GM18951 (cell line): ENCODE results near the gene BAK1.
A peak's percentile ranks its signal among the peaks of the same experiment; 100 is the strongest.
"Not testable (repeated sequence)": the region's sequence is repeated elsewhere in the genome, so short reads cannot be mapped to it uniquely, and the experiment has no call there.

ENCODE experiments used
- POLR2A ChIP-seq: IDR thresholded peaks from 4 replicates; pipeline ENCODE4 v1.6.1; 2011; ENCODE audit warnings: mild to moderate bottlenecking; ENCODE audit not compliant: insufficient read length, insufficient read depth; ENCODE audit errors: extremely low read depth
- in situ Hi-C: fragments of 300-500 bp; cut with MboI; formaldehyde crosslinking; loops from one replicate; pipeline ENCODE4 v1.12.0; 2022; ENCODE audit warnings: low sequenced_read_pairs, mixed read lengths, inconsistent platforms; ENCODE audit not compliant: unreplicated experiment

Gene BAK1

DNA sequence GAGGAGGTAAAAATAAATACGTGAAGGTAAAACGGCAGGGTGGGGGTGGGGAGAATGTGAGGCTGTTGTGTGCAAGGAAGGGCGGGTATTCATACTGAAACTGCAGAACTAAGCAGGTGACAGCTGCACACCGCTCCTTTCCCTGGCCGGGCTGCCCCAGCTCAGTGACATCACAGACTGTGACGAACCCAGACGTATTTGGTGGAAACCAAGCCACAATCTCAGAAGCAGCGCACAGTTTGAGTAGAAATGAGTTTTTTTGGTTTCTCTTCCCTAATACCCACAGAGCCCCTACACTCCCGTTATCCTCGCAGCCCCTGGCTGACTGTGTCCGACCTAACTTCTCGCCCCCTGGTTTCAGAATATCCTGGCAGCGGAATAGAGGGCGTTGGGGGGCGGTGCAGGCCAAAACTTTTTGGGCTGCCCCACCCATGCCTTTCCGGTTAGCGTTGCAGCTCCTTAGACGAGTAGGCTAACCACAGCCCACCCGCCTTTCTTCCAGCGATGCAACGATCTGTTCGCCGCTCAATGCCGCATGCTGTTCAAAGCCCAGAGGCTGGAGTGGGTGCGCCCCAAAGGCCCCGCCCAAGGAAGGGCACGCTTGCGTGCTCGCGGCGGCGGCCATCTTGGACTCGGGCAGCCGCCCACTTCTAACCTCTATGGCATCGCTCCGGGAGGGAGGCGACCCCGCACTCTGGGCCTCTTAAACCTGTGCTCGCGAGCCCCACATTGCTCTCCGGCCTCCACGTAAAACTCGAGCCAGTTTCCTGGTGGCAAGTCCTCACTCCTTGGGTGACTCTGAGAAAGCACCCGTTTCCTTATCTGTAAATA, 9.1 kb downstream of the BAK1 start:
- peak; percentile 74 for TF ChIP-seq POLR2A
- in situ Hi-C loops = no loop called here

GRCh38 chr6:33568826-33569570, 11.1 kb downstream of the BAK1 start:
- in situ Hi-C loops = no loop called here
- TF ChIP-seq POLR2A = no peak

DNA sequence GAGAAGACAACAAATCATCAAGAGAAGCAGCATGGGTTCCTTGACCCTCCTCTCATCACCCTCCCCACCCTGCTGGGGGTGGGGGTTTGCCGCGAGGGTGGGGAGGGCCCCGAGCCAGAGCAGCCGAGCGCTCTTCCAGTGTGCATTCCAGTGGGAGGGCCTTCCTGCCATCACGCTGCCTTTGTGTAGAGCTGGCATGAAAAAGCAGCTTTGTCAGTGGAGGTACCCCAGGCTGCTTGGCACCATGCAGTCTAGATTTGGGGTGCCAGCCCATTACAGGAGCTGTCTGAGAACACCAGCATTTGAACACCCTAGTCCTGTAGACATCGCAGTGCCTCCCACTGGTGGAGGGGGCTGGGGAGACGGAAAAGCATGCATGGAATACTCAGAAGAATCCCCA, 12.2 kb downstream of the BAK1 start:
- in situ Hi-C loops = no loop called here
- no peak for TF ChIP-seq POLR2A

DNA sequence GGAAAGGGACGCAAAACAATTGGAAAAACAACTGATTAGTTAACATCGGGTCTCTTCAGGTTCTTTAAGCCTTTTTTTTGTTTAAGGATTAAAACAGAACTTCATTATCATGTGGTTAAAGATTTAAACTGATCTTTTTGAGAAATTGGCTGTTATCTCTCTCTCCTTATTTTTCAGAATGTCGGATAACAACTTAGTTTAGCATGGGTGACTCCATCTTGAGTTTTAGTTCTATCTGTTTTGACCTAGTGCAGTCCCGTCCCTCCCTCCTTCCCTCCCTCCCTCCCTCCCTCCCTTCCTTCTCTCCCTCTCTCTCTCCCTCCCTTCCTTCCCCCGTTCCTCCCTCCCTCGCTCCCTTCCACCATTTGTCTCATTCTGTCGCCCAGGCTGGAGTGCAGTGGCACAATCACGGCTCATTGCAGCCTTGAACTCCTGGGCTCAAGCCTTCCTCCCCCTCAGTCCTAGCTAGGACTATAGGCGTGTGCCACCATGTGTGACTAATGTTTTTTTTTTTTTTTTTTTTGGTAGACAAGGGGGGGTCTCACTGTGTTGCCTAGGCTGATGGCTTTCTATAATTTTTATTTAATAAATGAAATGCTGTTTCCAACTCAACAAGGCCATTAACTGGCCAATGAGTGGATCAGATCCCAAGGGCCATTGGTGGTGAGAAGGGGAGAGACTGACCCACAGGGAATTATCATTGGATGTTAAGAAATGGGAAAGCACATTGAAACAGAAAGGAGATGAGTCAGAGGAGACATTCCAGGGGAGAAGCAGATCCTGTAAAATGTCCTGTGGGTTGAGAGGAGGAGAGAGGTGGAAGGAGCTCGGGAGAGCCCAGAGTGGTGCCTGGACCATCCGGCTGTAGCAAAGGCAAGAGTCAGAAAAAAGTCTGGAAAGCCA, 13.6 kb downstream of the BAK1 start:
- in situ Hi-C loops = no loop called here
- no peak for TF ChIP-seq POLR2A

GRCh38 chr6:33558801-33559200, 21.3 kb downstream of the BAK1 start:
- TF ChIP-seq POLR2A = no peak
- in situ Hi-C loops = no loop called here

- in situ Hi-C loops = no loop called here
- TF ChIP-seq POLR2A = no peak
Observed at GRCh38 chr6:33557376-33557775, 22.7 kb downstream of the BAK1 start.

GRCh38 chr6:33552883-33553282, 27.2 kb downstream of the BAK1 start:
- in situ Hi-C loops = not testable (repeated sequence)

DNA sequence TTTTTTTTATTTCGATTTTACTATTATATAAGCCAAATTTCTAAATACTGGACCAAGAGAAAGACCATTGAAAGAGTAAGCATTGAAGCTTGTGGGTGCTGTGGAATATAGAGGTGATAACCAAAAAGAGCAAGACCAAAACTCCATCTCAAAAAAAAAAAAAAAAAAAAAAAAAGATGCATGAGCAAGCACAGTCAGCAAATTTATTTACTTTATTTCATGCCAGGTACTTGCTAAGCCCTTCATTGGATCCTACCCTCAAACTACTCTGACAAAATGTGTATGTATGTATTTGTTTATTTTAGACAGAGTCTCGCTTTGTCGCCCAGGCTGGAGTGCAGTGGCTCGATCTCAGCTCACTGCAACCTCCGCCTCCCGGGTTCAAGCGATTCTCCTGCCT, 27.8 kb downstream of the BAK1 start:
- in situ Hi-C loops = no loop called here
- no peak for TF ChIP-seq POLR2A

DNA sequence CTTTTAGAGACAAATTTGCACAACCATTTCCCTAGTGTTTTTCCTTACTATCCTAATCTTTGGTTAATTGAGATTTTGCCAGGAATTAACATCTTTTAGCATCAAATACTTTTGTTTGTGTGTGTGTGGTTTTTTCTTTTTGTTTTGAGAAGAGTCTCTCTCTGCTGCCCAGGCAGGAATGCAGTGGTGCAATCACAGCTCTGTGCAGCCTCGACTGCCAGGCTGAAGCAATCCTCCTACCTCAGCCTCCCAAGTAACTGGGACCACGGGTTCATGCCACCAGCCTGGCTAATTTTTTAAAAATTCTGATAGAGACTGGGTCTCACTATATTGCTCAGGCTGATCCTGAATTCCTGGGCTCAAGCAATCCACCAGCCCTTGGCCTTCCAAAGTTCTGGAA, 28.5 kb downstream of the BAK1 start:
- in situ Hi-C loops = no loop called here
- TF ChIP-seq POLR2A = no peak

DNA sequence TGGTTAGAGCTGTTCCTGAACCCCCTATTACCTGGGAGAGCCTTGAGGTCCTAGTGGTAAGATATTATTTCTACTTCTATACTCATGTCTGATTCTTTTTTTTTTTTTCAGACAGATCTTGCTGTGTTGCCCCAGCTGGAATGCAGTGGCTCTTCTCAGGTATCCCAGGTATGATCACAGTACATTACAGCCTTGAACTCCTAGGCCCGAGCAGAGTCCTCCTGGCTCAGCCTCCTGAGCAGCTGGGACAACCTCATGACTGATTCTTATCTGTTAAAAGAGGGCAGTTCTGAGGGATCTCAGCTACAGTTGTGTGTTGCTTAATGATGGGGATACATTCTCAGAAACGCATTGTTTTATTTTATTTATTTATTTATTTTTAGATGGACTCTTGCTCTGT, 30.2 kb downstream of the BAK1 start:
- in situ Hi-C loops = no loop called here

GRCh38 chr6:33549196-33549595, 30.9 kb downstream of the BAK1 start:
- no peak for TF ChIP-seq POLR2A
- in situ Hi-C loops = no loop called here

More for the DNA sequence above, 30.2 kb downstream of the BAK1 start:
- no peak for TF ChIP-seq POLR2A

DNA sequence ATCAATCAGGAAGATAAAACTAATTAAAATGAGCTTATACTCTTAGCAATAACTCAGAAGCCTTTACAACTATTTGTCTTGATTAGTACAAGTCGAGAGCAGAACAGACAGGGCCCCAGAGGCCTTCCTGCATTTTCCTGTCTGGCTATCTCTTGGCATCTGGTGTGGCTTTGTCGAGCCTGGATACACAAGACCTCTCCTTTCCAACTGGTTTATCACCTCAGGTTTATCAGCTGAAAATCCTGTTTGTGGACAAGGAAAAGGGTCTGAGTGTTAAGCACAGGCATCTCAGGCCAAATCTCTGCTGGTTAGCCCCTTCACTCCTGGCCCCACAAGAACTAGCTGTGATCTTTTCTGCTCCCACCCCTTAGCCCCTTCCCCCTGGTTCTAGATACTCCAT, 32.6 kb downstream of the BAK1 start:
- TF ChIP-seq POLR2A = no peak
- in situ Hi-C loops = no loop called here

GRCh38 chr6:33546766-33547165, 33.3 kb downstream of the BAK1 start:
- no peak for TF ChIP-seq POLR2A
- in situ Hi-C loops = no loop called here

GRCh38 chr6:33545292-33545691, 34.8 kb downstream of the BAK1 start:
- in situ Hi-C loops = not testable (repeated sequence)

GRCh38 chr6:33543116-33543515, 37.0 kb downstream of the BAK1 start:
- no peak for TF ChIP-seq POLR2A
- in situ Hi-C loops = no loop called here
